ENCODE data around the gene LRRC73. TPM values are rescaled to one million over a fixed set of nuclear protein-coding genes. Genes with fewer than 3 reads are reported as not detected.

LRRC73 gene
- total and polyA plus RNA-seq, 2 of the 8 experiments (the other 6 are each of a cell fraction or from before 2014, with no cell fraction given): 0.24 to 0.26 TPM

- no peak overlapping the region for H4K8ac ChIP-seq (ENCODE audit: extremely low read depth, insufficient read depth, low read length)
- FAIRE-seq: no peak
- WGBS, 2 experiments (ENCODE audit: extremely low coverage in 1 of 2, insufficient coverage in 1 of 2, insufficient read length in 1 of 2, insufficient replicate concordance in 2 of 2, low coverage in 1 of 2, low lambda C conversion rate in 2 of 2, missing lambda C conversion rate in 1 of 2): 91% methylated on average over 4 of the region's 6 CpGs; no CpG with 5 or more reads in 1 of the 2 experiments
- TF ChIP-seq SP1 (IDR thresholded peaks at IDR 0.05; ENCODE audit: low read depth, low read length) (no peak), CTCF (IDR thresholded peaks at IDR 0.05; ENCODE audit: control extremely low read depth in 1 of 3, insufficient read depth in 1 of 3, low read depth in 1 of 3, low read length in 3 of 3) (no peak), EZH2 (IDR thresholded peaks at IDR 0.05; ENCODE audit: low read depth, low read length, severe bottlenecking) (no peak), CEBPB (IDR thresholded peaks at IDR 0.05; ENCODE audit: low read depth, low read length) (no peak), FOSL1 (IDR thresholded peaks at IDR 0.05; ENCODE audit: insufficient read depth, low read depth, low read length) (no peak), RNF2 (IDR thresholded peaks at IDR 0.05; ENCODE audit: borderline replicate concordance, low read depth, low read length, missing control alignments, poor library complexity, severe bottlenecking) (no peak), USF2 (IDR thresholded peaks at IDR 0.05; ENCODE audit: low read length) (no peak), SP2 (IDR thresholded peaks at IDR 0.05; ENCODE audit: low read length) (no peak), RAD21 (IDR thresholded peaks at IDR 0.05 in 1 of 2, conservative IDR thresholded peaks at IDR 0.05 in 1 of 2; ENCODE audit: low read depth in 2 of 2, low read length in 2 of 2) (no peak)
Observed at GRCh38 chr6:43494321-43494720, 15.8 kb downstream of the LRRC73 start.

More at GRCh38 chr6:43494321-43494720, 15.8 kb downstream of the LRRC73 start:
- Histone ChIP-seq H4K91ac (replicated peaks; ENCODE audit: insufficient read length, low read length) (no peak overlapping the region), H2BK12ac (ENCODE audit: low read depth, low read length) (no peak overlapping the region), H3K4me1 (replicated peaks in 1 of 4; ENCODE audit: control insufficient read depth in 3 of 4, insufficient read depth in 4 of 4, low read length in 3 of 4) (peaks cover 7 to 19% (median 14%) of the 10 kb centered on the region in 4 experiments), H4K20me1 (replicated peaks in 1 of 2; ENCODE audit: control insufficient read depth in 1 of 2, insufficient read depth in 2 of 2, low read length in 2 of 2) (peaks cover 15 to 34% of the 10 kb centered on the region in 2 experiments), H3K4me3 (ENCODE audit: extremely low read depth in 1 of 4, insufficient read depth in 2 of 4, low read depth in 3 of 4, low read length in 4 of 4) (no peak overlapping the region), H2AFZ (ENCODE audit: low read length) (no peak overlapping the region), H4K5ac (ENCODE audit: insufficient read length, low read depth, low read length) (no peak overlapping the region), H3K14ac (ENCODE audit: insufficient read length) (no peak overlapping the region), H3K4me2 (ENCODE audit: insufficient read depth in 1 of 2, low read depth in 2 of 2, low read length in 2 of 2) (no peak overlapping the region), H3K18ac (ENCODE audit: extremely low read depth, low read length) (no peak overlapping the region), H2BK15ac (ENCODE audit: low read length) (no peak overlapping the region), H2BK5ac (ENCODE audit: low read depth, low read length) (no peak overlapping the region), H2BK120ac (replicated peaks; ENCODE audit: low read depth, low read length) (no peak overlapping the region), H3K79me2 (ENCODE audit: control insufficient read depth in 1 of 2, insufficient read depth in 2 of 2, low read length in 2 of 2) (peaks cover 4 to 42% of the 10 kb centered on the region in 2 experiments; a peak in 3 of 4 replicates), H2BK20ac (ENCODE audit: low read length) (no peak overlapping the region), H3K9ac (replicated peaks in 1 of 4; ENCODE audit: extremely low read depth in 1 of 4, low read depth in 3 of 4, low read length in 3 of 4) (no peak overlapping the region), H3K36me3 (ENCODE audit: control insufficient read depth in 2 of 4, insufficient read depth in 4 of 4, low read length in 3 of 4) (peaks cover 8 to 13% (median 9%) of the 10 kb centered on the region in 4 experiments; a peak in 7 of 8 replicates), H3K27me3 (replicated peaks in 1 of 4; ENCODE audit: control insufficient read depth in 3 of 4, extremely low read depth in 1 of 4, insufficient read depth in 3 of 4, low read length in 3 of 4) (no peaks in the 10 kb centered on the region), H3K23me2 (ENCODE audit: low read depth, low read length) (no peaks in the 10 kb centered on the region), H3K23ac (ENCODE audit: insufficient read length) (no peak overlapping the region), H3K56ac (replicated peaks; ENCODE audit: insufficient read length, low read depth, low read length) (no peak overlapping the region), H3K4ac (replicated peaks; ENCODE audit: insufficient read length, low read depth, low read length) (no peak overlapping the region), H3K79me1 (ENCODE audit: low read depth, low read length) (peaks cover 26% of the 10 kb centered on the region), H3K9me3 (ENCODE audit: insufficient read depth in 2 of 2, low read depth in 1 of 2, low read length in 1 of 2) (no peaks in the 10 kb centered on the region), H2AK5ac (ENCODE audit: low read depth, low read length) (no peak overlapping the region), H3K27ac (ENCODE audit: low read depth, low read length) (no peak overlapping the region)
- ChIA-PET POLR2A (ENCODE audit: partially characterized antibody) (interaction anchor here (1.2 to 5.6 kb wide), 5 partner anchors 9 to 23 kb away, joined by 3 to 27 read pairs (median 6); partner anchors contain the start of genes POLR1C, TJAP1 and YIPF3), CTCF (ENCODE audit: partially characterized antibody) (interaction anchor here (1.0 to 32.9 kb wide), 7 partner anchors 6 to 116 kb away, joined by 3 to 536 read pairs (median 4); partner anchors contain the start of genes DLK2, LRRC73 and TJAP1)
- DNase-seq (ENCODE audit: low read depth in 1 of 2, low spot score in 2 of 2): no peak
